Stimulated activated naive CD8-positive, alpha-beta T cell treated with anti-CD3 and anti-CD28 coated beads, Interleukin-15, Interleukin-2, amounts not matched to agents 100 ng/mL and 50 ng/mL, for 24 hours (primary cell): ENCODE measurements around the gene C2CD2L.
"Not testable (repeated sequence)": the region's sequence is repeated elsewhere in the genome, so short reads cannot be mapped to it uniquely, and the experiment has no call there.

Experiments
- H3K27ac Mint-ChIP-seq: one replicate; pipeline ENCODE4 v1.8.0; 2021; ENCODE audit warnings: mild to moderate bottlenecking, mixed read lengths
- H3K27me3 Mint-ChIP-seq: one replicate; pipeline ENCODE4 v1.8.0; 2021; ENCODE audit warnings: mixed read lengths
- H3K36me3 Mint-ChIP-seq: one replicate; pipeline ENCODE4 v1.8.0; 2021; ENCODE audit warnings: low read depth, mixed read lengths
- H3K4me1 Mint-ChIP-seq: one replicate; pipeline ENCODE4 v1.8.0; 2021; ENCODE audit warnings: low read depth, mixed read lengths
- H3K4me3 Mint-ChIP-seq: one replicate; pipeline ENCODE4 v1.8.0; 2021; ENCODE audit warnings: mild to moderate bottlenecking, mixed read lengths
- H3K9me3 Mint-ChIP-seq: one replicate; pipeline ENCODE4 v1.8.0; 2021; ENCODE audit warnings: mixed read lengths

The C2CD2L gene

DNA sequence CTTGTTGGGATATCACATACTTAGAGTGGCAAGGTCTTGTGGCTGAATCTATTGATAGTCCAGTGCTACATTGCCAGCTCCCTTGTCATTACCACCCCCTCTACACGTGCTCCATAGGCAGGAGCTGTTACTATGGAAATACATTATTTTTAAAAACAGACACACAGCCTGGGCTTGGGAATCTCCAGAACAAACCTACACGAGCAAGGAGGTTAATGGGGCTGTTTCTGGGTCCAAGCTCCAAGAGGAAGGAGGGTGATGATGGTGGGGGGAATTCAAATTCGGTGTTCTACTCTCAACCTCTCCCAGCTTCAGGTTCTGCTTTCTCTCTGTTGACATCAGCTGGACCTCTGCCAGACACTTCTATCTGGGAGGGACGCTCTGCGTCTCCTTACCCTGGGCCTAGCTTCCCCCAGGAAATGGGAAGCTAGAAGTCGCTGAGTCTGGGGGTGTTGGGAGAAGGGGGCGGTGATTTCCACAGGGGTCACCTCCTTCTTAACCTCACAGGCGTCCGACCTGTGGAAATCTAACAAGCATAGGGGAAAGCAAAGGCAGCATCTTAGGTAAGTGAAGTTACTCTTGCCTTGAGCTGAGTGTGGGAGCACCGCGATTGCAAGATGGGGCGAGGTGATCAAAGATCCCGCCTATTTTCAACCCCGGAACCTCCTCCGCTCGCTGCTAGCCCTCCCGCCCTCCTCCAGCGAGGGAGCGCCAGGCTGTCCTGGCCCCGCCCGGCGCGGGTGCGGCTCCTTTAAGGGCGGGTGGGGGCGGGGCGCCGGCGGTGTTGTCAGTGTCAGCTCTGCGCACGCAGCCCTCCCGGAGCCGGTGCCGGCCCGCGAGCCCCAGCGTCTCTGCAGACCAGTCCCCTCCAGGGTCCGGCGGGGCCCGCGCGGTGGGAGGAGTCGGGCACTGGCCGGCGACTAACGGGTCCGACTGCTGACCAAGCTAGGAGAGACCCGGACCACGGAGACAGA is at the start of gene C2CD2L:
Gene C2CD2L (plus strand): TSS at position 781 of the 974 bp plus-strand sequence. CDS start 398 bp downstream, outside the sequence.
- Mint-ChIP-seq H3K27me3 (no peaks in the 10 kb centered on the region), H3K36me3 (peaks cover 20% of the 10 kb centered on the region), H3K9me3 (no peaks in the 10 kb centered on the region), H3K27ac (peak within 1 kb of the TSS; percentile 86), H3K4me3 (peak within 1 kb of the TSS; percentile 93), H3K4me1 (peaks cover 50% of the 10 kb centered on the region)

DNA sequence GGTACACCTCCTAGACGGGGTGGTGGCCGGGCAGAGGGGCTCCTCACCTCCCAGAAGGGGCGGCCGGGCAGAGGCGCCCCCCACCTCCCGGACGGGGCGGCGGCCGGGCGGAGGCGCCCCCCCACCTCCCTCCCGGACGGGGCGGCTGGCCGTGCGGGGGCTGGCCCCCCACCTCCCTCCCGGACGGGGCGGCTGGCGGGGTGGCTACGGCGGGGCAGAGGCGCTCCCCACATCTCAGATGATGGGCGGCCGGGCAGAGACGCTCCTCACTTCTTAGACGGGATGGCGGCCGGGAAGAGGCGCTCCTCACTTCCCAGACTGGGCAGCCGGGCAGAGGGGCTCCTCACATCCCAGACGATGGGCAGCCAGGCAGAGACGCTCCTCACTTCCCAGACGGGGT is 48.0 kb upstream of the C2CD2L start:
- Mint-ChIP-seq H3K4me1 (peaks cover 31% of the 10 kb centered on the region), H3K36me3 (peaks cover 28% of the 10 kb centered on the region)
- not testable (repeated sequence) for H3K27me3 Mint-ChIP-seq, H3K4me3 Mint-ChIP-seq, H3K9me3 Mint-ChIP-seq, H3K27ac Mint-ChIP-seq

DNA sequence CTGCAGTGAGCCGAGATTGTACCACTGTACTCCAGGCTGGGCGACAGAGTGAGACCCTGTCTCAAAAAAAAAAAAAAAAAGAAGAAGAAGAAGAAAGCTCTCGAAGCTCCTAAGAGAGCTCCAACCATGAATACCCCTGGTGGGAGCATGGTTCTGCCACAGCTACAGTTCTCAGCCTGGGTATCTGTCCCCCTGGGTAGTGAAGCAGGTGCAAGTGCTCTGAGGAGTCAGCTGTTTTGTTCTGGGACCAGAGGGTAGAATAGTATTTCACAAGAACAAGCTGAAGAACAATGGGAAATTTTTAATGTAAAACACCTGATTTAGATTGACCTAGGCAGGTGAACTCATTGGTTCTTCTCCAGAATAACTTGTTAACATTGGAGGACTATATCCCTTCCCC is 45.9 kb upstream of the C2CD2L start:
- Mint-ChIP-seq H3K27me3 (no peaks in the 10 kb centered on the region), H3K27ac (no peak overlapping the region), H3K4me1 (peaks cover 30% of the 10 kb centered on the region), H3K36me3 (peaks cover 8% of the 10 kb centered on the region), H3K4me3 (no peak overlapping the region), H3K9me3 (no peaks in the 10 kb centered on the region)

DNA sequence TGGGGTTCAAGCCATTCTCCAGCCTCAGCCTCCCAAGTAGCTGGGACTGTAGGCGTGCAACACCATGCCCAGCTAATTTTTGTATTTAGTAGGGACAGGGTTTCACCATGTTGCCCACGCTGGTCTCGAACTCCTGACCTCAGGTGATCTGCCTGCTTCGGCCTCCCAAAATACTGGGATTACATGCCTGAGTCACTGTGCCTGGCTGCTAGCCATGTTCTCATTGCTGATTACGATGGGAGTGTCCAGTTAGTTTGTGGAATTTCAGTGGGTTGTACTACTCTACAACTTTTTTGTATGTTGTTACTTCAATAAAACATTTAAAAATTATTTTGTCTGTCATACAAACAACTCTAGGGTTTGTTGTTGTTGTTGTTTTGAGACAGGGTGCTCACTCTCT is 44.4 kb upstream of the C2CD2L start:
- Mint-ChIP-seq H3K4me3 (no peak overlapping the region), H3K36me3 (peaks cover 8% of the 10 kb centered on the region), H3K27me3 (no peaks in the 10 kb centered on the region), H3K4me1 (peaks cover 37% of the 10 kb centered on the region), H3K9me3 (no peaks in the 10 kb centered on the region), H3K27ac (no peak overlapping the region)

DNA sequence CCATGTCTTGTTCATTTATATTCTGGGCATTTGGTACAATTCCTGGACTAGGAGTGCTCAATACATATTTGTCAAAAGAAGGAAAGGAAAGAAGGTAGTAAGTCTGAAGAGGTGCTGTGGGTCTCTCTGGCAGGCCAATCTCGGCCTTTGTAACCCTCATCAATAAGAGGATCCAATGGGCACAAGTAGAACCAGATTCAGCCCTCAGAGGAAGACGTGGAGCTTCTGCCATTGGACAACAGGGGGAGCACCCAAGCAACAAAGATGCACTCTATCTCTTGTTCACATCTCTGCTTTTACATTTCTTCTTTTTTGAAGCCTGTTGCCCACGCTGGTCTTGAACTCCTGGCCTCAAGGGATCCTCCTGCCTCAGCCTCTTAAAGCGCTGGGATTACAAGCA is 41.8 kb upstream of the C2CD2L start:
- H3K9me3 Mint-ChIP-seq = no peaks in the 10 kb centered on the region
- no peaks in the 10 kb centered on the region for H3K27me3 Mint-ChIP-seq
- peak overlapping the region; percentile 57 for H3K27ac Mint-ChIP-seq
- peaks cover 10% of the 10 kb centered on the region for H3K36me3 Mint-ChIP-seq
- peaks cover 48% of the 10 kb centered on the region for H3K4me1 Mint-ChIP-seq
- peak overlapping the region; percentile 22 for H3K4me3 Mint-ChIP-seq

DNA sequence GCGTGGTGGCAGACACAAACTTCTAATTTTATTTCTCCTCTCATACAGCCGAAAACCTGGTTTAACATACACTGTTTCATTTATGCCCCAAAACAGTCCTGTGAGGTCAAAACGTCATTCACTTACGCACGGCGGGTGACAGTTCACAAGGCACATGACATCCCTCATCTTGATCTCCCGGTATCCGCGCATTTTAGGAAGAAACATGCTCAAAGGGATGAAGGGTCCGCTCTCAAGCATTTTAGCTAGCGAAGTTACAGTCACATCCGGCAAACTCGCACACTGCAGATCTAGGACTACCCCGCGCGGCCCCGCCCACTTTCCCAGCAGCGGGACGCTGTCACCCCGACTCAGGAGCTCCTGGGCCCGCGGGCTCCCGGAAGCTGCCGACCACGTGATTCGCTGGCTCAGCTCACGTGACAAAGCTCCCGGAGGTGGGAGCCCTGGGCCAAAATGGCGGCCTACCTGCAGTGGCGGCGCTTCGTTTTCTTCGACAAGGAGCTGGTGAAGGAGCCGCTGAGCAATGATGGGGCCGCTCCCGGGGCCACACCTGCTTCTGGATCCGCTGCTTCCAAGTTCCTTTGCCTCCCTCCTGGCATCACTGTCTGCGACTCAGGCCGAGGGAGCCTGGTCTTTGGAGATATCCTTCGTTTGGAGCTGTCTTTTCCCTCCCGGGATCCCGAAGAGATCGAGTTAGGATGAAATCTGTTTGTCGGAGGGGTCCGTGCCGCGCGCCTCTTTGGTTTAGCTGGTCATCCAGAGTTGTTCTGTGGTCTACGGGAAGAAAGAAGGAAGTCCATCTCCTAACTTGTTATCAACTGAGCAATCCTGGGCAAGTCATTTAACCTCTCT is 39.5 kb upstream of the C2CD2L start, which contains the start of gene VPS11:
Gene VPS11 (plus strand): TSS at position 448 of the 852 bp plus-strand sequence. CDS start 6 bp downstream, at position 454.
- H3K9me3 Mint-ChIP-seq = no peaks in the 10 kb centered on the region
- H3K27ac Mint-ChIP-seq = peak within 1 kb of the TSS; percentile 96
- H3K27me3 Mint-ChIP-seq = no peaks in the 10 kb centered on the region
- peaks cover 25% of the 10 kb centered on the region for H3K36me3 Mint-ChIP-seq
- H3K4me3 Mint-ChIP-seq = peak within 1 kb of the TSS; percentile 100
- H3K4me1 Mint-ChIP-seq = peaks cover 48% of the 10 kb centered on the region

DNA sequence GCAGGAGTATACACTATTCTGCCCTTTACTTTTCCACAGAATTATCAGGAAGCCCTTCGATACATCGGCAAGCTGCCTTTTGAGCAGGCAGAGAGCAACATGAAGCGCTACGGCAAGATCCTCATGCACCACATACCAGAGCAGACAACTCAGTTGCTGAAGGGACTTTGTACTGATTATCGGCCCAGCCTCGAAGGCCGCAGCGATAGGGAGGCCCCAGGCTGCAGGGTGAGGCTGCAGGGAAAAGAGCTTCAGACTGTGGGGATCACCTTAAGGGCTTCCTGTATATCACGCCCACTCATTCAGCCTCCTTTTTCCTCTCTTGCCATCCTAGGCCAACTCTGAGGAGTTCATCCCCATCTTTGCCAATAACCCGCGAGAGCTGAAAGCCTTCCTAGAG is 29.3 kb upstream of the C2CD2L start:
- Mint-ChIP-seq H3K4me3 (no peak overlapping the region), H3K27me3 (no peaks in the 10 kb centered on the region), H3K27ac (no peak overlapping the region), H3K36me3 (peaks cover 53% of the 10 kb centered on the region), H3K4me1 (no peaks in the 10 kb centered on the region), H3K9me3 (no peaks in the 10 kb centered on the region)

DNA sequence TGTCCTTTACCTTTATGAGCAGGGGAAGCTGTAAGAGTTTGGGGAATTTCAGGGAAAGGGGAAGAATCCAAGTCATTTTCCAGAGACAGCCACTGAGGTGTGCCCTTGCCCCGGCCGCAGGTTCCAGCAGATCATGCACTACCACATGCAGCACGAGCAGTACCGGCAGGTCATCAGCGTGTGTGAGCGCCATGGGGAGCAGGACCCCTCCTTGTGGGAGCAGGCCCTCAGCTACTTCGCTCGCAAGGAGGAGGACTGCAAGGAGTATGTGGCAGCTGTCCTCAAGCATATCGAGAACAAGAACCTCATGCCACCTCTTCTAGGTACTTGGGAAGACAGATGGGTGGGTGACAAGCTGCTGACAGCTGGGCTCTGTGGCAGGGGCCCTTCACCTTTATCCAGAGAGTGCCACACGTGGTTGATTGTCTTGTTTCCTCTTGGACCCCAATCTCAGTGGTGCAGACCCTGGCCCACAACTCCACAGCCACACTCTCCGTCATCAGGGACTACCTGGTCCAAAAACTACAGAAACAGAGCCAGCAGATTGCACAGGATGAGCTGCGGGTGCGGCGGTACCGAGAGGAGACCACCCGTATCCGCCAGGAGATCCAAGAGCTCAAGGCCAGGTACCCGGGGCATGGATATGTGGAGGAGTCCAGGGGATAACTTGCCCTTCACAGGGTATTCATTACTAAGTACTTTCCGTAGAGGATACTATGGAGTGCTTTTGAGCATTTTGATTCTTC is 28.3 kb upstream of the C2CD2L start:
- peaks cover 46% of the 10 kb centered on the region for H3K36me3 Mint-ChIP-seq
- H3K4me3 Mint-ChIP-seq = no peak overlapping the region
- no peak overlapping the region for H3K27ac Mint-ChIP-seq
- no peaks in the 10 kb centered on the region for H3K9me3 Mint-ChIP-seq
- no peaks in the 10 kb centered on the region for H3K27me3 Mint-ChIP-seq
- no peaks in the 10 kb centered on the region for H3K4me1 Mint-ChIP-seq

DNA sequence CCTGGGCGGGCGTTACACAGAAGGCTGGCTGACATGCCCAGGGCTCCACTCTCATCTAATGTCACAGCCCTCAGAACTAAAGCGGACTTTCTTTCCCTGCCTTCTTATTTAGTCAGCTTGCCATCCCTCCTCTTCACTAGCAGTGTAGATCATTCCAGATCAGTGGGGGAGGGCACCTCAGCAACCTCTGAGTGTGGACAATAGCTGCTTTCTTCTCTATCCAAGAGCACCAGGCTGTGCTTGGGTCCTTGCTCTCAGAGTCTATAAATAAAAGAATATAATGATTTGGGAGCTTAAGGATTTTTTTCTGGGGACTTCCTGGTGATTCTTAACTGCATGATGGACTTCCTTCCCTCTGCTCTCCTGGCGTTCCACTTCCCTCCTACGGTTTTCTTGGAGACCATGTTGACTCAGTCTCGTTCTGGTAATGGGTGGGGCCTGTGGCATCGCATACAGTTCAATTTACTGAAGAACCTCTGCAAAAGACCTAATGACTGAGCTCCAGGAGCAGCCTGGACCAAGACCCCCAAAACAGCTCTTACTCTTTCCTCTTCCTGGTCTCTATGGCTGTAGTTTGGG is 25.4 kb upstream of the C2CD2L start:
- Mint-ChIP-seq H3K27me3 (no peaks in the 10 kb centered on the region), H3K27ac (peak overlapping the region; percentile 43), H3K4me1 (peaks cover 19% of the 10 kb centered on the region), H3K9me3 (no peaks in the 10 kb centered on the region), H3K4me3 (no peak overlapping the region), H3K36me3 (peaks cover 44% of the 10 kb centered on the region)

DNA sequence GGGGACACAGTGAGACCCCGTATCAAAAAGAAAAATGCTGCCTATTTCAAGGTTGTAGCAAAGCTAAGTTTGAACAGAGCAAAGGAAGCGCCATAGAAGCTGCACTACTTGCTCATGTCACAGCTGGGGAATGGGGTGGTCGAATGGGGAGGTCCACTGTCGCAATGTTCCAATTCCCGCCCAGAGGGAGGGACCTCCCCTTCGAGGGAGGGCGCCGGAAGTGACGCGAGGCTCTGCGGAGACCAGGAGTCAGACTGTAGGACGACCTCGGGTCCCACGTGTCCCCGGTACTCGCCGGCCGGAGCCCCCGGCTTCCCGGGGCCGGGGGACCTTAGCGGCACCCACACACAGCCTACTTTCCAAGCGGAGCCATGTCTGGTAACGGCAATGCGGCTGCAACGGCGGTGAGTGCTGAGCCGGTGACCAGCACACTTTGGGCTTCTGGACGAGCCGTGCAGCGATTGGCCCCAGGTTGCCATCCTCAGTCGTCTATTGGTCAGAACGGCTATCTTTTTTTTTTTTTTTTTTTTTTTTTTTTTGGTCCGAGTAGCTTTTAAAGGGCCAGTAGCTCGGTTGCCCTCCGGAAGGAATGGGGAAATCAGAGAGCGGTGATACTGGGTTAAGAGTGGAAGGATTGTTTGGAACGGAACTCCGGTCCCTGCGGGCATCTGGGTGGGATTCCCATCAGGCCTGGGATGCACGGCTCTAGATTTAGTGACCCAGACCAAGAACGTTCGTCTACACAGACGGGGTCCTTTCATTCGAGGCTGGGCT is 22.3 kb upstream of the C2CD2L start, which contains the start of gene HMBS:
Gene HMBS (plus strand): TSS at position 219 of the 774 bp plus-strand sequence. CDS start 153 bp downstream, at position 372.
- Mint-ChIP-seq H3K9me3 (no peaks in the 10 kb centered on the region), H3K4me1 (peaks cover 30% of the 10 kb centered on the region), H3K4me3 (peak within 1 kb of the TSS; percentile 98), H3K36me3 (peaks cover 20% of the 10 kb centered on the region), H3K27ac (peak within 1 kb of the TSS; percentile 96), H3K27me3 (no peaks in the 10 kb centered on the region)

DNA sequence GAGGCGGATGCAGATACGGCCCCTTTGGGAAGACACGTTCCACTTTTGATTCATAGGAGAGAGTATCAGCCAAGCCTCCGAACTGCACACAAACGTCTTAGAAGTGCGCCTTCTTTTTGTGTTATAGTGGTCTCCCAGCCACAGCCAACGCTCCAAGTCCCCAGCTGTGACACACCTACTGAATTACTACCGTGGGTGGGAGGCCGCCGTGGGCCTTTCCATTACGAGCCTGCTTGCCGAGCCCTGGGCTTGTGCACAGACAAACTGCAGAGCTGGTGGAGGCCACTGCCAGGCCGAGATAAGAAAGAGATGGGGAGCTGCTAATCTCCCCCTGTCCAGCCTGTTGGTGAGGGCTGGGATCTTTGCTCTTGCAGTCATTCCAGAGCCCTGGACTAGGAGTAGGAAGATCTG is 21.7 kb upstream of the C2CD2L start:
- Mint-ChIP-seq H3K9me3 (no peaks in the 10 kb centered on the region), H3K27me3 (no peaks in the 10 kb centered on the region), H3K4me3 (peak overlapping the region; percentile 98), H3K36me3 (peaks cover 20% of the 10 kb centered on the region), H3K4me1 (peaks cover 30% of the 10 kb centered on the region), H3K27ac (peak overlapping the region; percentile 96)

DNA sequence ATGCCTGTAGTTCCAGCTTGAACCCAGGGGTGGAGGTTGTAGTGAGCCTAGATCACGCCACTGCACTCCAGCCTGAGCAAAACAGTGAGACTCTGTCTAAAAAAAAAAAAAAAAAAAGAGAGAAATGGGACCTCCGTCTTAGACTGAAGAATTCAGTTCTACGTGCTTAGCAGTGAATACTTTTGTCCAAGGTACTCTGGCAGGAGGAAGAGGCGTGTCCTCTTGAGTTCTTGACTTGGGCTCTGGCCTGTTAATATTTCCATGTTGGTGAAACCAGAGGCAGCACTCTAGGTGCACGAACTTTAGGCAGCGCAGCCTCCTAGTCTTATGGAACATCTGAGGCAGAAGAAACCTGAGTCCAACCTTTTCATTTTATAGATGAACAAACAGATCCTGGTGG is 20.0 kb upstream of the C2CD2L start:
- peaks cover 35% of the 10 kb centered on the region for H3K4me1 Mint-ChIP-seq
- H3K27me3 Mint-ChIP-seq = no peaks in the 10 kb centered on the region
- peak overlapping the region; percentile 9 for H3K27ac Mint-ChIP-seq
- H3K36me3 Mint-ChIP-seq = peaks cover 9% of the 10 kb centered on the region
- H3K4me3 Mint-ChIP-seq = peak overlapping the region; percentile 18
- no peaks in the 10 kb centered on the region for H3K9me3 Mint-ChIP-seq

DNA sequence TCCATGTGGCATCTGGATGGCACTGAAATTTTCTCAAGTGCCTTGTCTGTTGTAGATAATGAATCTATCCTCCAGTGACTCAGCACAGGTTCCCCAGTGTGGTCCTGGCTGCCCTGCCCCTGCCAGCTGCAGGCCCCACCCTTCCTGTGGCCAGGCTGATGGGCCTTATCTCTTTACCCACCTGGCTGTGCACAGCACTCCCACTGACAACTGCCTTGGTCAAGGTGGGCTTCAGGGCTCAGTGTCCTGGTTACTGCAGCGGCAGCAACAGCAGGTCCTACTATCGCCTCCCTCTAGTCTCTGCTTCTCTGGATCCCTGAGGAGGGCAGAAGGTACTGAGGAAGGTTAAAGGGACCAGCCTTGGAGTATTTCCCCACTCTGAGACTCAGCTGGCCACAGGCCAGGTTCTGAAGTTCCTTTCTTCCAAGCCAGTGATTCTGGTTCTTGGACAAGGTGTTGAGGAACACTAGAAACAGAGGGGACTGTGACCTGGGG is 19.4 kb upstream of the C2CD2L start:
- peaks cover 42% of the 10 kb centered on the region for H3K4me1 Mint-ChIP-seq
- no peak overlapping the region for H3K27ac Mint-ChIP-seq
- H3K27me3 Mint-ChIP-seq = no peaks in the 10 kb centered on the region
- peaks cover 13% of the 10 kb centered on the region for H3K36me3 Mint-ChIP-seq
- no peak overlapping the region for H3K4me3 Mint-ChIP-seq
- H3K9me3 Mint-ChIP-seq = no peaks in the 10 kb centered on the region
